ENCODE measurements around the gene PLCD3. TPM values are rescaled to one million over a fixed set of nuclear protein-coding genes. Genes with fewer than 3 reads are reported as not detected.

PLCD3 gene
- total RNA-seq, 2 donors from 2014 or later: 34.8 to 42.9 TPM

DNA sequence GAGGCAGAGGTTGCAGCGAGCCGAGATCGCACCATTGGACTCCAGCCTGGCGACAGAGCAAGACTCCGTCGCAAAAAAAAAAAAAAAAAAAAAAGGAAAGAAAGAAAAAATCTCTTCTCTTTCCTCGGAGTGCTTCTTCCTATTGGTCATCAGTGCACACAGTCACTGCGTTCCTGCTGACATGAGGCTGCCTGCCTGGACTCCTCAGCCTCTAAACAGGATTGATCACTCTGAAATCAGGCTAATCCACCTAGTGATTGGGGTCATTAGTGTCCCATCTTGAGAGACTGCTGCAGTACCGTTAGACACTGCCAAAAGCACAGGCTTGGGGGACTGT lies 30.8 kb downstream of the PLCD3 start:
- TF ChIP-seq, protein P1, sequence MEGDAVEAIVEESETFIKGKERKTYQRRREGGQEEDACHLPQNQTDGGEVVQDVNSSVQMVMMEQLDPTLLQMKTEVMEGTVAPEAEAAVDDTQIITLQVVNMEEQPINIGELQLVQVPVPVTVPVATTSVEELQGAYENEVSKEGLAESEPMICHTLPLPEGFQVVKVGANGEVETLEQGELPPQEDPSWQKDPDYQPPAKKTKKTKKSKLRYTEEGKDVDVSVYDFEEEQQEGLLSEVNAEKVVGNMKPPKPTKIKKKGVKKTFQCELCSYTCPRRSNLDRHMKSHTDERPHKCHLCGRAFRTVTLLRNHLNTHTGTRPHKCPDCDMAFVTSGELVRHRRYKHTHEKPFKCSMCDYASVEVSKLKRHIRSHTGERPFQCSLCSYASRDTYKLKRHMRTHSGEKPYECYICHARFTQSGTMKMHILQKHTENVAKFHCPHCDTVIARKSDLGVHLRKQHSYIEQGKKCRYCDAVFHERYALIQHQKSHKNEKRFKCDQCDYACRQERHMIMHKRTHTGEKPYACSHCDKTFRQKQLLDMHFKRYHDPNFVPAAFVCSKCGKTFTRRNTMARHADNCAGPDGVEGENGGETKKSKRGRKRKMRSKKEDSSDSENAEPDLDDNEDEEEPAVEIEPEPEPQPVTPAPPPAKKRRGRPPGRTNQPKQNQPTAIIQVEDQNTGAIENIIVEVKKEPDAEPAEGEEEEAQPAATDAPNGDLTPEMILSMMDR (conservative IDR thresholded peaks at IDR 0.05): no peak
- H3K36me3 Mint-ChIP-seq (ENCODE audit: low read depth): peaks cover 77% of the 10 kb centered on the region
- Histone ChIP-seq H3K4me1 (ENCODE audit: control insufficient read depth, insufficient read depth, low read length) (no peaks in the 10 kb centered on the region), H3K27ac (ENCODE audit: low read depth, low read length) (no peak overlapping the region), H3K9me3 (ENCODE audit: control insufficient read depth, low read length) (no peaks in the 10 kb centered on the region), H3K9ac (ENCODE audit: extremely low read depth, low read length, poor library complexity, severe bottlenecking) (no peak overlapping the region), H3K36me3 (ENCODE audit: control insufficient read depth, insufficient read depth, low read length) (peaks cover 84% of the 10 kb centered on the region), H3K4me3 (ENCODE audit: low read length) (no peak overlapping the region), H3K27me3 (ENCODE audit: control insufficient read depth, insufficient read depth, low read length, poor library complexity, severe bottlenecking) (no peaks in the 10 kb centered on the region)
- DNase-seq: no peak
- H3K9me3 Mint-ChIP-seq: no peaks in the 10 kb centered on the region
- 93 to 100% methylated on average over 3 to 9 of the region's 9 CpGs for WGBS, 2 experiments (ENCODE audit: insufficient coverage in 1 of 2, insufficient read length in 1 of 2)
- H3K27me3 Mint-ChIP-seq (ENCODE audit: insufficient read depth): no peaks in the 10 kb centered on the region
- H3K4me1 Mint-ChIP-seq: no peaks in the 10 kb centered on the region
- H3K27ac Mint-ChIP-seq: peak overlapping the region; percentile 32
- H3K4me3 Mint-ChIP-seq: no peak overlapping the region

DNA sequence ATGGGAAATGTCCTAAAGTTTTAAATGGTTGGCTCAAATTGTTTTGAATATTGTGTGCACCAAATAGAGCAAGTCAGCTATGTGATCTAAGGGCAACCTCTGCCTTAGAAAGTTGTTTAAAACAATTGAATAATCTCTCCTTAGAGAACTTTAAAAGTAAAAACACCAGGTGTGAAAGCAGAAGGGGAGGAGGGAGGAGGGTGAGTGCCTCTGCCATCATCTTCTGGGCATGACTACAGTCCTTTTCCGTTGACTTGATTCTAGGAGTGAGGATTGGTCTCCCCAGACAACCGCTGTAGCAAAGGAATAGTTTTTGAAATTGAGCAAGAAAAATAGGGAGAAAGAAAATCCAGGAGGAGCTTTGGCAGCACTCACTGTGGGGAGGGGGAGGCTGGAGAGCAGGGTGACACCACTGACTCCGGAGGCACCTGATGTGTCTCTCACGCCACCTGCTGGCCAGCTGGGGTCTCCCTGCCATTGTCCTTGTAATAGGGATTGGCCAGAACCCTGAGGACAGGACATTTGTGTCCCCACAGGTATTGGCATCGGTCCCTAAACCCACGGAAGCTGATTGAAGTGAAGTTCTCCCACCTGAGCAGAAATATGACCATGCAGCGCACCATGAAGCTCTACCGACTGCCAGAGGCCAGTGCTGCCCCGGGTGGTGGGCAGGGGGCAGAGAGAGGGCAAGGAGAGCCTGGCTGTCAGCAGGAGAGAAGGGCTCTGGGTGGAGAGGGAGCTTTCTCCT lies 33.3 kb downstream of the PLCD3 start:
- Histone ChIP-seq H3K4me1 (ENCODE audit: control insufficient read depth, insufficient read depth, low read length) (no peaks in the 10 kb centered on the region), H3K27me3 (ENCODE audit: control insufficient read depth, insufficient read depth, low read length, poor library complexity, severe bottlenecking) (no peaks in the 10 kb centered on the region), H3K36me3 (ENCODE audit: control insufficient read depth, insufficient read depth, low read length) (peaks cover 72% of the 10 kb centered on the region), H3K9me3 (ENCODE audit: control insufficient read depth, low read length) (no peaks in the 10 kb centered on the region), H3K4me3 (ENCODE audit: low read length) (no peak overlapping the region), H3K9ac (ENCODE audit: extremely low read depth, low read length, poor library complexity, severe bottlenecking) (no peak overlapping the region), H3K27ac (ENCODE audit: low read depth, low read length) (no peak overlapping the region)
- H3K27ac Mint-ChIP-seq: peak overlapping the region; percentile 69
- no peak overlapping the region for H3K4me3 Mint-ChIP-seq
- peaks cover 73% of the 10 kb centered on the region for H3K36me3 Mint-ChIP-seq (ENCODE audit: low read depth)
- TF ChIP-seq, protein P1 (conservative IDR thresholded peaks at IDR 0.05): peak; percentile 98
- 50 to 52% methylated on average over 7 to 9 of the region's 9 CpGs for WGBS, 2 experiments (ENCODE audit: insufficient coverage in 1 of 2, insufficient read length in 1 of 2)
- peak; percentile 99 for DNase-seq
- H3K27me3 Mint-ChIP-seq (ENCODE audit: insufficient read depth): no peaks in the 10 kb centered on the region
- no peaks in the 10 kb centered on the region for H3K4me1 Mint-ChIP-seq
- H3K9me3 Mint-ChIP-seq: no peaks in the 10 kb centered on the region

DNA sequence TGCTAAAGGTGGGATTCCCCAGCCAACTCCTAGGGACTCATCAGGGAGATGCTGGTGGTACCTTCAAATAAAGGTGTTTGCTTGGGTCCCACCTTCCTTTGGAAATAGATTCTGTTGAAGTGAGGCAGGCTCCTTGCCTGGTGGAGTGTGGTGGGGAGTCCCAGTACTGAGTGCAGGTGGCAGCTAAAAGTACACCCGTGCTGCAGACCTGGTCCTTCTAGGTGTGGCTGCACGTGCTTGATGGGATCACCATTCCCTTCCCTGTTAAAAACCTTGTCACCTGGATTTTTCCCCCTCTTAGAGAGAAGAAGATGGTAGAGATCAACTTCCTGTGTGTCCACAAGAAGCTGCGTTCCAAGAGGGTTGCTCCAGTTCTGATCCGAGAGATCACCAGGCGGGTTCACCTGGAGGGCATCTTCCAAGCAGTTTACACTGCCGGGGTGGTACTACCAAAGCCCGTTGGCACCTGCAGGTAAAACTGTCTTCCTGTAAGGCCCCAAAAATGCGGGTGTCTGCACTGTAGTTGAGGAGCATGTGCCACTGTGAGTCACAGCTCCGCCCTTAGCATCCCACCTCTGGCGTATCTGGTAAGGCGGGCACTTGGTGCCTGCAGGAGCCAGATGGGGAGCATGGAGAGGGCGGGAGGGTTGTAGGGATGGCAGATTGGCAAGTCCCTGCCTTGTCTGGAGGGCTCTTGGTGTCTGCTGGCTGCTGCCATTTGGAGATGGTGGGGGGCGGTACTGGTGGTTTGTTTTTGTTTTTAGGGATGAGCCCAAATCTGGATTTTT lies 34.0 kb downstream of the PLCD3 start:
- Histone ChIP-seq H3K4me3 (ENCODE audit: low read length) (no peak overlapping the region), H3K4me1 (ENCODE audit: control insufficient read depth, insufficient read depth, low read length) (no peaks in the 10 kb centered on the region), H3K36me3 (ENCODE audit: control insufficient read depth, insufficient read depth, low read length) (peaks cover 72% of the 10 kb centered on the region), H3K9ac (ENCODE audit: extremely low read depth, low read length, poor library complexity, severe bottlenecking) (no peak overlapping the region), H3K27me3 (ENCODE audit: control insufficient read depth, insufficient read depth, low read length, poor library complexity, severe bottlenecking) (no peaks in the 10 kb centered on the region), H3K9me3 (ENCODE audit: control insufficient read depth, low read length) (no peaks in the 10 kb centered on the region), H3K27ac (ENCODE audit: low read depth, low read length) (no peak overlapping the region)
- no peaks in the 10 kb centered on the region for H3K4me1 Mint-ChIP-seq
- peaks cover 76% of the 10 kb centered on the region for H3K36me3 Mint-ChIP-seq (ENCODE audit: low read depth)
- 94 to 96% methylated on average over 8 to 13 of the region's 13 CpGs for WGBS, 2 experiments (ENCODE audit: insufficient coverage in 1 of 2, insufficient read length in 1 of 2)
- no peaks in the 10 kb centered on the region for H3K27me3 Mint-ChIP-seq (ENCODE audit: insufficient read depth)
- DNase-seq: peak; percentile 62
- TF ChIP-seq, protein P1 (conservative IDR thresholded peaks at IDR 0.05): no peak
- no peak overlapping the region for H3K4me3 Mint-ChIP-seq
- peak overlapping the region; percentile 82 for H3K27ac Mint-ChIP-seq
- no peaks in the 10 kb centered on the region for H3K9me3 Mint-ChIP-seq

Measured in endodermal cell (in vitro differentiated cells).